ENCODE data around the gene HTR2B.
"Not testable (repeated sequence)": the region's sequence is repeated elsewhere in the genome, so short reads cannot be mapped to it uniquely, and the experiment has no call there.

HTR2B gene

DNA sequence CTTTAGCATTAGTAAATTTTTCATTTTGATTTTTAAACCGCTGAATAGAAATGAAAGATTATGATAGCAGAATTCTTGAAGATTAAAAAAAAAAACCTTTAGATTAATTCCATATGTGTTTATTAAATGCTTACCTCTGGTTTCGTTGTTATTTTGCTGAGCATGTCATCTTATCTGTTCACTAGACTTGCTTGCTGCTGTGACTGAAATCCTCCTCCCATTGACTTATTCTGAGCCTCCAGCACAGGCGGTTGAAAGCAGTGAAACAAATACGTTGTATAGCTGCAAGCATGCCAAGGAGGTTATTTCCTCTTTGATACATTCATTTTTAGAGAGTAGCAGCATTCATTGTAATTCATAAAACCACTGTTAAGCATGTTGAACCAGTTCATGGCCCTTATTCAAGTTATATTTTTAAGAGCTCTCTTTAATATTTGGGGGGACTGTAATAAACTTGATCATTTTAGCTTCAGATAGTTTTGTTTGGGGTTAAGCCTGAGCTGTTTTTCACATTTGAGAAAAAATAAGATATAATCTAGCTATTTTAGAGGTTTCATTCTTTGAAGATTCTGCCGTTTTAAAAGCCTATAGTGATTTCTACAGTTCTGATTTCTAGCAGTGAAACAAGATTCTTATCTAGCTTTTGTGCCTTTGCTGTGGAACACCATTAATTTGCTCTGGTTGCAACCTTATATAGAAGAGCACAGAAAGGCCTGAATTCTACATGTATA is at the start of gene HTR2B:
Gene HTR2B (minus strand): TSS at position 205 of the 731 bp plus-strand sequence. CDS start 1,278 bp downstream, outside the sequence.
- no peak for DNase-seq

DNA sequence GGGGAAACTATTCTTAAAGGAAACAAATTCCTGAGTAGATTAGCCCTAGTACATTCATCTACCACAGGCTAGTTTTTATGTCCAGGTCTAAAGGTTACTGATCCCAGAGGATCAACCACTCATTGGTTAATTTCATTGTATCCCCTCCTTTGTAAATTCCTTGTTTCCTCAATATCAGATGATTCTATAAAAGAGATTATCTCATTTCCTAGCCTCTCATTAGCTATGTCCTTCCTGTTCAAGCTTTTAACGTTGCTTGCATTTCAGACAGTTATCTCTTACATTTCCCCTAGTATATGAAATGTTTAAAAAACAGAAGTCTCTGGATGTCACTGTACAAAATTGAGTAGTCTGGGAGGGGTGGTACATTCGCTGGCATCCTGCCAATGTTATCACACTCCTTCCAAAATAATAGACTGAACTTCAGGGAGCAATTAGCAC is 49.4 kb upstream of the HTR2B start:
- DNase-seq: no peak

DNA sequence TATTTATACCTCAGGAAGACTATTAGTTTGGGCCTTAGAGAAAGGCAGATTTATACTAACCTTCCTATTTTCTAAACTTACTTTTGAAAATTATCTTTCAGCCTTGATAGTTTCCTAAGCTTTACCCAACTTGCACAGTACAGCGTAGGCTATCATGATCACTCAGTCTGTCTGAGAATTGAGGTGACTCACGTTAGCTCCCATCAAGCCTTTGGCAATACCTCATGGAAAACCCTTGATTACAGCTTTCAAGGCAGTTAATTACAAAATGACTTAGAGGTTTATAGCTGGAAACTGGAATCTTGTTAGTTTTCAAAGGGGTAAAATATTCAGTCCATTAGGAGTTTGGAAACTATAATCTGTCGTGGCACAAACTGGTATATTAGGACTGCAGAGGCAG is 47.2 kb upstream of the HTR2B start:
- DNase-seq: no peak

DNA sequence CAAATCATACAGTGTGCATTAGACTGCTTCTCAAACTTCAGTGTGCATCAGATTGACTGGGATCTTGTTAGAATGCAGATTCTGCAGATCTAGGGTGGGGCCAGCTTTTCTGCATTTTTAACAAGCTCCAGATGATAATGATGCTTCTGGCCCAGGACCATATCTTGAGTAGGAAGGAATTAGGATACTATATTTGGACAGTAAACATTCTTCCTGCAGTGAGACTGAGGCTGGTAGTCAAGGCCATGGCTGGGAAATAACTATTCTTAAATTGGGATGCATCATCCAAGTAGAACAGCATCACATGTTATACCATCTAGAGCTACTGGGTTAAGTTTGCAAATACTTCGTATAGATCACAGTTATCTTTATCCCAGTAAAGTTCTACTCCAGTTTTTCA is 45.2 kb upstream of the HTR2B start:
- DNase-seq: no peak

DNA sequence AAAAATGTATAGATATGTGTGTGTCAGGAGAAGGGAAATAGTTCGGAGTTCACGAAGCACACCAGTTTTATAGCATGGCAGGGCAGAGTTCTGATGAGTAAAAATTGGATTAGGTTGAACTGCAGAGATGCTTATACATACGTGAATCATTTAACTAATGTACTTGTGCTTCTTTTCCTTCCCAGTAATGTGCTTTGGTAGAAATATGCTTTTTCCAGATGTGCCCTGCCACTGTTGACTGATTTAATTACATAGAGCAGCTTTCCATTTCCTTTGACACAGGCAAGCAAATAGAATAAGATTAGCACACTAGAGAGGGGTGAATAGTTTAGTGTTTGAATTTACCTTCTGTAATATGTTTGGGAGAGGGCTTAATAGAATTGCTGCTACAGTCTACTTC is 44.6 kb upstream of the HTR2B start:
- no peak for DNase-seq

DNA sequence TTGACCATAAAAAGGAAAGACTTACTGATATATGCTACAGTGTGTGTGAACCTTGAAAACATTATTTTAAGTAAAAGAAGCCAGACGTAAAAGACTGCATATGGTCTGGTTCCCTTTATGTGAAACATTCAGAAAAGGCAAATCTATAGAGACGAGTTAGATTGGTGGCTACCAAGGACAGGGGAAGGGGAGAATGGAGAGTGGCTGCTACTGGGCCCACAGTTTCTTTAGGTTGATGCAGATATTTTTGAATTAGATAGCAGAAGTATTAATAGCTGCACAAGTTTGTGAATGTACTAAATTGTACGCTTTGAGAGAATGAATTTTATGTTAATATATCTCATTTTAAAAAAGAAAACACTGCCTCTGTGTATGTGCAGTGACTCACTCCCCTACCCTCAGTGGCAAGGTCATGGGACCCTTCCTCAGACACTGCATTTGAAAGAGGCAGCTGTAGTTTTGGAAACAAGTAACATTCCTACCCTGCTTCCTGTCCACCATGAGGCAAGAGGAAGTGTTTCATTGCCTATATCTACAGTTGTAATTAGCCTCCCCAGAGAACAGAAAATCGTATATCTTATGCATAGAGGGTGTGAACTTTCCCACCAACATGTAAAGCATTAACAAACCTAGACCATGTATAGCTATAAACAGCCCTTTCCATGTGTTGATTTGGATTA is 43.8 kb upstream of the HTR2B start:
- no peak for DNase-seq

DNA sequence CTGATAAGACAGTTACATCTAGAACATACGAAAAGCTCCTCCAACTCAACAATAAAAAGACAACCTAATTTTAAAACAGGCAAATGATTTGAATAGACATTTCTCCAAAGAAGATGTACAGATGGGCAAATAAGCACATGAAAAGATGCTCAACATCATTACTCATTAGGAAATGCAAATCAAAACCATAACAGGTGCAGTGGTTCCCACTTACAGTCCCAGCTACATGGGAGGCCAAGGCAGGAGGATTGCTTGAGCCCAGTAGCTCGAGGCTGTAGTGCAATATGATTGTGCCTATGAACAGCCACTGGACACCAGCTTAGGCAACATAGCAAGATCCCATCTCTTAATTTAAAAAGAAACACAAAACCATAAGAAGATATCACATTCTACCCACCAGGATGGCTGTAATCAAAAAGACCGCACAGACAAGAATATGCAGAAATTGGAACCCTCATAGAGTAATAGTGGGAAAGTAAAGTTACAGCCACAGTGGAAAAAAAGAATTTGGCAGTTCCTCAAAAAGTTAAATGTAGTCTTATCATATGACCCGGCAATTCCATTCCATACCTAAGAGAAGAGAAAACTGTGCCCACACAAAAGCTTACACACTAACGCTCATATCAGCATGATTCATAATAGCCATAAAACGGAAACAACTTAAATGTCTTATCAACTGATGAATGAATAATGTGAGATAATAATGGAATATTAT is 43.1 kb upstream of the HTR2B start:
- no peak for DNase-seq

DNA sequence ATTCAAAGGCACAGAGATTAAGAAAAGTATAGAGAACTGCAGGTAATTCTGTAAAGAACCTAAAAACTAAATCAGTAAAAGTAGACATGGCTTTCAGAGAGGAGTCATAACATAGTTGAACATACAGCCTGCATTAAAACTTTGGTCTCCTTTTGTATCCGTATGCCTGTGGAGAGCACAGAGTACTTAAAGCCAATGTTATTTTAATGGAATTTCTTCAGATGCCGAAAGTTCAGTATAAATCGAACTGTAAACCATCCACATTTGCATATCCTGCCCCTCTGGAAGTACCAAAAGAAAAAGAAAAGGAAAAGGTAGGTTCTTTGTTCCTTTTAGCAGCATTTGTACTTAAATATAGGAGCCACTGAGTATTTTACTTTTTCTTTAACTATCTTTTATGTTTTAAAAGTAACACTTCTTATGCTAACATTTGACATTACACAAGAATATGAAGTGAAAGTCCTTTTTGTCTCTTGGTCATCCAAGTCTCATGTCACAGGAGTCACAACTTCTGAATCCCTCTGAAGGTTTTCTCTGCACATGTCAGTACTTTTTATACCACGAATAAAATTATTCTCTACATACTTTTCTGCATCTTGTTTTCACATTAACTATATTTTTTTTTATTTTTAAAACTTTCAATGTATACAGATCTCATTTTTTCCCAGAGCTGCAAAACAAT is 38.7 kb upstream of the HTR2B start:
- no peak for DNase-seq

DNA sequence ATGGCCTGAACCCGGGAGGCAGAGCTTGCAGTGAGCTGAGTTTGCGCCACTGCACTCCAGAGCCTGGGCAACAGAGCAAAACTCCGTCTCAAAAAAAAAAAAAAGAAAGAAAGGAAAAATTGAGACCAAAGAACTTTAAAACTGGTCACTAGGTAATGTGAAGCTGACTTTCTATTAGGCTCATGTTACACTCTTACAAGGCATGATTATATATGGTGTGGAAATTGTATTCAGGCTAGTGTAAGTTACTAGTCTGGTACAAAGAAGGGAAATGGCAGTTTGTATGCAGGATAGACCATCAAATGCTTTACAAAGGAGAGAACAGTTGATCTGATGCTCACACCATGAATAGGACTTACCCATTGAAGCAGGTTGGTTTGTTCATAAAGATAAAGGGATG is 38.2 kb upstream of the HTR2B start:
- DNase-seq: no peak

DNA sequence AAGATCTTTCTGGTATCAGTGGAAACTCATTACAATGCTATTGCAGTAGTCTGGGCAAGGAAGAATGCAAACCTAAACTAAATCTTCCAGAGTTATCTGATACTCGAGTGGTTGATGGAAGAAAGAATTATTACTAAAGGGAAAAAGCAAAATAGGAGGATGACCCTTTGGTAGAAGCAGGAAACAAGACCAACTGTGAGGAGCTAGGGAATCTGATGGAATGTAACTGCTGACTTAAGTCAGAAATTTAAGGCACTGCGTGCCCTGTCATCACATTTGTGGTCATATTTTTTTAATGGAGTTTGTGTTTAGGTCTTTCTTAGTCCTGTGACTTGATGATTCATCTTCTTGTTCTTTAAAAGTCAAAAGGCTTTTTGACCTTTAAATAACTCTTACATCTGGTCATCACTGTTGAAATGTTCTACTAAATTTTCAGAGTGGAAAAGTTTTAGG is 37.1 kb upstream of the HTR2B start:
- DNase-seq: no peak

DNA sequence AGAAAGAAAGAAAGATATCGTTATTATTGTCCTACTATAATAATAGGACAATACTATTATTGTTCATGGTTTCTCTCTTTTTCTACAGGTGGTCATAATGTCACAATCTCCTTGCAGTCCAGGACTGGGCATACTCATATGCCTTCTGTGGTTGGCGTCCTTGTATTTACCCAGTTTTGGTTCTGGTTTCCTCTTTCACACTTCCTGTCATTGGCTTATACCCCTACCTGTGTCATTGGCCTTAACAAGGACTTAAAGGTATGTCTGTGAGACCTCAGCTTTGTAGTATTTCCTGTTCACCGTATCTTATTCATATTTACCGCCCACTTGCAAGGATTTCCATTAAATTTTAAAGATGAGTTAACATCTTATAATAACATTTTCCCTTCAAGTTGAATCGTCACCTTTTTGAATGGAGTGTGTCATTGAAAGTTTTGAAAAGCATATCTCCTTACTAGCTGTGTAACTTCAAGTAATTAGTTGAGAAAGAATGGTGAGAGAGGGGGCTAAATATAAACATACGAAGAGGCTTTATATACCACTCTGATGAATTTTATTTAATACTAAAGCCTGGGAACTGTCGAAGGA is 36.5 kb upstream of the HTR2B start:
- DNase-seq: no peak

DNA sequence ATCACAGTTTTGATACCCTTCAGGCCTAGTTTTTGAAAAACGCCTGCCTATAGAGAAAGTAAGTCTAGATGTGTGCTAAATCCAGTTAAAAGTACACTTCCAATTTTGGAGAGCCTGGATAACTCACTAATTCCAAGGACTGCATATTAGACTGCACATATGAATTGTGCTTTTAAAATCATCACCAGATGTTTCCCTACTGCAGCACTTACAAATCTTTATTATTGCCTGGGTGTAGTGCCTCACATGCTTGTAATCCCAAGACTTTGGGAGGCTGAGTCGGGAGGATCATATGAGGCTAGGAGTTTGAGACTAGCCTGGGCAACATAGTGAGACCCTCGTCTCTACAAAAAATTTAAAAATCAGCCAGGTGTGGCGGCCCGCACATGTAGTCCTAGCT is 35.9 kb upstream of the HTR2B start:
- DNase-seq: no peak

DNA sequence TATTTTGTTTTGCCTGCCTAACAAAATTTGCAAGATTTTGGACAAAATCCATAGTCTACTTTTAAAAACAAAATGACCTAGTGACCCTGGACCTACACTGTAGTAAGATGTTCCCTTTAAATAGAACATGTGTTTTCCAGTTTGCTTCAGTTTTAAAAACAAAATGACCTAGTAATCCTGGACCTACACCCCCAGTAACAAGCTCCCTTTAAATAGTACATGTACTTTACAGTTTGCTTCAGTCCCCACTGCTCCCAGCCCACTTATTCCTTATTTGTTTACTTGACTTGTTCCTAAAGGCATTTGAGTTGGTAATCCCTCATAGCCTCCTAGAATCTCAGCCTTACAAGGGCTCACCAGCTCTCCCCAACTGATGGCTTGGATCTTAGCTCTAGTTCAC is 34.5 kb upstream of the HTR2B start:
- no peak for DNase-seq

DNA sequence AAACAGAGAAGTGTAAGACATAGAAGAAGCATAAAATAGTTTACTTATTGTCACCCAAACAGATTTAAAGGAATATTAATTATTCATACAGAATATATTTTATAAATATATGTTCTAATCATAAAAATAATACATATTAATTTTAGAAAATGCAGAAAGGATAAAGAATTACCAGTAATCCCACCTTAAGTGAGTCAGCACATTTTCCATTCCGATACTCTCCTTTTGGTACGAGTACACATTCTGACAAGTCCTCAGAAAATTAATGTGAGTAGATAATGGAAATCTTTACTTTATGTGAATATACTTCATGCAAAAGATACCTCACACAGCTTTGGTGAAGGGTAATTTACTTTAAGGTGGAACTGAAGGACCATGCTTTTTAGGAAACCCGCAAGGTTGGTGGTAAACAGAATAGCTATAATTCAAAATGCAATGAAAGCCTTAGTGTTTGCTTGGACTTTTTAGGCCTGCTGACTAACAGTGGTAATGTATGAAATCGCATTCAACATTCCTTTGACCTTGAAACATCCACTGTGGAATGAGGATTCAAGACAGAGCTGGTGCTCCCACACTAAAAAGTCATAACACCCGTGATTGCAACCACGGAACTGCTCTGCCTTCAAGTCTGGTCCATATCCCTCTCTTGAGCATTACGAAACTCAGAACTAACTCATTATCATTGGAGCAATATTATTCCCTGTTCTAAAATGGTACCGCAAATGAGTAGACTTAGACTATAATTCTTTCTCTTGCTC is 28.1 kb upstream of the HTR2B start:
- no peak for DNase-seq

DNA sequence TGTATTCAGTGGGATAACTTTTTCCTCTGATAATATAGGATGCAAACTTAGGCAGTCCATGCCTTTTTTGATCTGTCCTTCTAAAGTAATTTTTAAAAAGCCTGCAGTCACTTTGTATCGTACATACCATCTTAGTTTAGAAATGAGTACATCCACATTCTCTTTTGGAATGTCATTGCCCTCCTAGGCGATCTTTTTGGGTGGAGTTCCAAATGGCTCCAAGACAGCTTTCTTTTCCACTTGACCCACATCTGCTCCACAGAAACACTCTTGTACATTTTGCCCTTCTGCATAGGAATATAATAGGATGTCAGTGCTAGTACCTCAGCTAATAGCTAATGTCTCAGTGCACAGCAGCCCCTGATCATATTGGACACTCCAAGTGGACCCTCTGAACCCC is 21.8 kb upstream of the HTR2B start:
- DNase-seq: no peak

DNA sequence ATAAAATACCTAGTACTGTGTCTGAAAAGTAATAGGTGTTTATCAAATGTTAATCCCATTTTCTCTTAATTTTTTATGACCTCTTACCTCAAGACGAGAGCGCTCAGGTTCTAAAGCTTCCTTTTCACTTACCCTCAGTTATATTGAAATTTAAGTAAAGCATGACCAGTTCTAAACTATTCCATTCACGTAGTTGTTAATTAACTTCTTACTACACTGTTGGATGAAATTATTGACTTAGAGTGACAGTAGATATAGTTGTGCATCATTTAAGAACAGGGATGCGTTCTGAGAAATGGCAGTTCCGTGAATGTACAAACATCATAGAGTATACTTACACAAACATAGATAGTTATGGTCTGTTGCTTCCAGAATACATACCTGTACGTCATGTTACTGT is 20.1 kb upstream of the HTR2B start:
- no peak for DNase-seq

DNA sequence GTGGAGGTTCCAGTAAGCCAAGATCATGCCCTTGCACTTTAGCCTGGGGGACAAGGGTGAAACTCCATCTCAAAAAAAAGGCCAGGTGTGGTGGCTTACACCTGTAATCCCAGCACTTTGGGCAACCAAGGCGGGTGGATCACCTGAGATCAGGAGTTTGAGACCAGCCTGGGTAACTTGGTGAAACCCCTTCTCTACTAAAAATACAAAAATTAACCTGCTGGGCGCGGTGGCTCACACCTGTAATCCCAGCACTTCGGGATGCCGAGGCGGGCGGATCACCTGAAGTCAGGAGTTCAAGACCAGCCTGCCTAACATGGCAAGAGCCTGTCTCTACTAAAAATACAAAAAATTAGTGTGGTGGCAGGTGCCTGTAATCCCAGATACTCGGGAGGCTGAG is 16.0 kb upstream of the HTR2B start:
- DNase-seq: not testable (repeated sequence)

DNA sequence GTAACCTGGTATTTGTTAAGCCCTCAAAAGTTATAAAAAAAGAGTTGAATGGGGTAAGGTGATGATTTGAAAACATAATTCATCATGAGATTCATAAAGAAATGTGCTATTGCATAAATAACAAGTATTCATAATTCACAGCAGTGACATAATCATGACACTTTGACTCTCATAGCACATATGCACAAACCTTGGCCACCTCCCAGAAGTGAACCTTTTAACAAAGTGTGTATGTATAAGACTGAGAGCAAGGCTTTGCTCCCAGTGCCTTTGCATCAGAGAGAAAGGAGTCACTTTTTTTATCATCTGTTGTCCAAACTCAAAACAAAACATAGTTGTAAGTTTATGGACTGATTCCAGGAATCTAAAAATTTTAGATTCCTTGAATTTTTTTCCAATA is 15.0 kb upstream of the HTR2B start:
- DNase-seq: no peak

DNA sequence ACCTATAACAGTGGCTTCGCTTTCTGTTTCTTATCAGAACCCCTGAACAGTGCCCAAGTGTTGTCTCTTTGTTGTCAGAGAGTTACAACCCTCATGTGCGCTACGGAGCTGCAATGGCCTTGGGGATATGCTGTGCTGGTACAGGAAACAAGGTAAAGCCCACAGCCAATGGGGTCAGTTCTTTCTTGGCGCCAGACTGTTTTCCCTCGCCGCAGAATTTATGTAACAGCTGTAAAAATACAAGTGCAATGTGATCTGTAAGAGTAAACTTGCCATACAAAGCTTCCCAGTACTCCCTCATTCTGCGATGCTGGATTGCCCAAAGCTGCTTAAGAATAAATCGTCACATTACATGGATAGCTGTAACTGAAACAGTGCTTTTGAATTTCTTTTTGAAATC is 13.9 kb upstream of the HTR2B start:
- no peak for DNase-seq

DNA sequence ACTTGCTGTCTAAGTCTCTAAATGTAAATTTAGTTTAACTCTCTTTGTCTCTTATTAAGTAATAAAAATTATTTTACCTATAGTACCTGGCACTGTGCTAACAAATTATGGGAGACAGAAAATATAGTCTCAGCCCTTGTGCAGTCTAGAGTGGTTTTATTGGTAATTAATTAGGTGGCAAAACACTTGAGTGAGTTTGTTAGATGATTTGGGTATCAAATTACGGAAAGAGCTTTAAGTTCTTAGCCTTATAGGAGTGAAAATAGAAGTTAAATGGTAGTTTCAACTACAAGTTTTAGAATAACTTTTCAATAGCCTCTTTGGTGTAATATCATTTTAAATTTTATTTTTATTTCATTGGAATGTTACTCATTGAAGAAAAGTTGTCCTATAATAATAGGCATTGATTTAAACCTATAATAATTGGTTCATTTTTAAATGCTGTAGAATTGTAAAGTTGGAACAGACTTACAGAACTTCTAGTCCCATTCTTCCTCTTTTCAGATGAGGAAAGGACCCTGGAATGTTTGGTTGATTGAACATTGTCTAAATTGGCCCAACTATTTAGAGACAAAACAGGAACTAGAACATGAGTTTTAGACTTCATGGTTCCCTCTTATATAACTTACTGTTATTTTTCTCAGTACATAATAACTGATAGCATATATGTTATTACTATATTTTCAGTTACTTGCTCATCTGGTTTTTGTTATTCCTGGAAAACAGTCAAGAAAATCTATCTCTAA is 10.2 kb upstream of the HTR2B start:
- DNase-seq: no peak

DNA sequence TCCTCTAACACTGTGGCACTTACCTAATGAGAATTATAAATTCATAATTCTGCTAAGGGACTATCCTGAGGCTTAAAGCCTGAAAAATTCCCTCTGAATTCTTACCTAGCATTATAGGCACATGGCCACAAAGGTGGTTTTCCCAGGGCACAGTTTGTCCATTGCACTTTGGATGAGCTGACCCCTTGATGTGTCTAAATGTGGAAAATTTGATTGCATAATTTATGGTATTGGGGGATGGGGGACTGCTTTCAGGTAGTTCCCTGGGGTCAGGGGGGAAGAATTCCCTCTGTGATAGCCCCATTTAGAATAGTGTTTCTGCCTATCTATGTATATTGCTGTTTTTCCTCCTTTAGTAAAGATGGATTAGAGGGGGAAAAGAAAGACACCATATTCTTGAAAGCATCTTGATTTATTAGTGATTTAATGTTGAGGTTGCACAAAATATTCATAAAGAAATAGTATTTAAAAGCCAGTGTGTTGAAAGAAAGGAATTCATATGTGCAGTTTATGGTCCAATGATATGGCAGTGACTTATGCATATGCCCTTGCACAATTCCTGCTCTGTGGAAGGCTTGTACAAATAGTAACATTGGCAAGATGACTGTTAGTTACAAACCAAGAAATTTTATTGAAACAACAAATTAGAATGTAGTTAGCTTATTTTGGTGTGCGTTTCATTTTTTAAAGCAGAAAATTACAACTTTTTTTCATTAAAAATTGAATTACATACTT is 8.7 kb upstream of the HTR2B start:
- DNase-seq: no peak
